Neural crest cell (in vitro differentiated cells): ENCODE results near the gene OR6N2. TPM values are rescaled to one million over a fixed set of nuclear protein-coding genes. Genes with fewer than 3 reads are reported as not detected.

Experiments
- DNase-seq: peaks from one replicate; pipeline ENCODE4 v3.0.0; 2021; ENCODE audit warnings: low read depth, mixed read lengths, low spot score
- H3K27ac Mint-ChIP-seq: one replicate; pipeline ENCODE4 v1.8.0; 2021; ENCODE audit warnings: mild to moderate bottlenecking, mixed read lengths; ENCODE audit not compliant: unreplicated experiment
- H3K27me3 Mint-ChIP-seq: 2 replicates; pipeline ENCODE4 v1.8.0; 2021; ENCODE audit warnings: low read depth, mild to moderate bottlenecking, mixed read lengths
- H3K36me3 Mint-ChIP-seq: 2 replicates; pipeline ENCODE4 v1.8.0; 2021; ENCODE audit warnings: low read depth, mild to moderate bottlenecking, mixed read lengths
- H3K4me1 Mint-ChIP-seq: 2 replicates; pipeline ENCODE4 v1.8.0; 2021; ENCODE audit warnings: mixed read lengths
- H3K4me3 Mint-ChIP-seq: one replicate; pipeline ENCODE4 v1.8.0; 2021; ENCODE audit warnings: mild to moderate bottlenecking, mixed read lengths
- H3K9me3 Mint-ChIP-seq: 2 replicates; pipeline ENCODE4 v1.8.0; 2021; ENCODE audit warnings: mixed read lengths
- CTCF ChIP-seq: fragments of 200-600 bp; sonication (generic); conservative IDR thresholded peaks from 2 replicates; pipeline ENCODE4 v1.5.0; 2021; ENCODE audit warnings: antibody characterized with exemption, mild to moderate bottlenecking
- total RNA-seq: library from RNA; stranded (reverse); gene quantifications from 2 replicates; pipeline ENCODE4 v1.2.1, GENCODE V29; 2021

Gene OR6N2
- total RNA-seq, 1 donor from 2014 or later, result not detected

- no peak overlapping the region for H3K4me3 Mint-ChIP-seq
- H3K36me3 Mint-ChIP-seq, result no peaks in the 10 kb centered on the region
- H3K27me3 Mint-ChIP-seq, result peaks cover 16% of the 10 kb centered on the region
- no peaks in the 10 kb centered on the region for H3K4me1 Mint-ChIP-seq
- no peak for DNase-seq
- H3K27ac Mint-ChIP-seq, result no peak overlapping the region
- no peaks in the 10 kb centered on the region for H3K9me3 Mint-ChIP-seq
- TF ChIP-seq CTCF, result no peak
Observed at GRCh38 chr1:158809256-158809655, 28.3 kb upstream of the OR6N2 start.

GRCh38 chr1:158806916-158807536 is 26.0 kb upstream of the OR6N2 start:
- no peak overlapping the region for H3K27ac Mint-ChIP-seq
- no peak for TF ChIP-seq CTCF
- H3K27me3 Mint-ChIP-seq, result peaks cover 33% of the 10 kb centered on the region
- DNase-seq, result no peak
- no peaks in the 10 kb centered on the region for H3K36me3 Mint-ChIP-seq
- H3K9me3 Mint-ChIP-seq, result no peaks in the 10 kb centered on the region
- no peak overlapping the region for H3K4me3 Mint-ChIP-seq
- H3K4me1 Mint-ChIP-seq, result no peaks in the 10 kb centered on the region

GRCh38 chr1:158803678-158804077 is 22.7 kb upstream of the OR6N2 start:
- Mint-ChIP-seq H3K4me3 (no peak overlapping the region), H3K27ac (no peak overlapping the region), H3K4me1 (no peaks in the 10 kb centered on the region), H3K9me3 (no peaks in the 10 kb centered on the region), H3K36me3 (no peaks in the 10 kb centered on the region), H3K27me3 (peaks cover 59% of the 10 kb centered on the region)
- TF ChIP-seq CTCF, result no peak
- DNase-seq, result no peak

- Mint-ChIP-seq H3K9me3 (no peaks in the 10 kb centered on the region), H3K27ac (no peak overlapping the region), H3K27me3 (peaks cover 59% of the 10 kb centered on the region), H3K36me3 (no peaks in the 10 kb centered on the region), H3K4me3 (no peak overlapping the region), H3K4me1 (no peaks in the 10 kb centered on the region)
- TF ChIP-seq CTCF, result no peak
- no peak for DNase-seq
Observed at GRCh38 chr1:158801396-158801795, 20.4 kb upstream of the OR6N2 start.

GRCh38 chr1:158800526-158800925 is 19.5 kb upstream of the OR6N2 start:
- Mint-ChIP-seq H3K36me3 (no peaks in the 10 kb centered on the region), H3K9me3 (no peaks in the 10 kb centered on the region), H3K4me1 (no peaks in the 10 kb centered on the region), H3K27ac (no peak overlapping the region), H3K27me3 (peaks cover 57% of the 10 kb centered on the region), H3K4me3 (no peak overlapping the region)
- no peak for TF ChIP-seq CTCF
- no peak for DNase-seq
